NT2/D1 (cell line): ENCODE measurements around the gene SSTR3.

Experiments used
- SUZ12 ChIP-seq: IDR thresholded peaks from 2 replicates; pipeline ENCODE4 v1.6.1; 2011; ENCODE audit not compliant: insufficient read length, insufficient read depth; ENCODE audit errors: extremely low read depth
- YY1 ChIP-seq: IDR thresholded peaks from 2 replicates; pipeline ENCODE4 v1.6.1; 2011; ENCODE audit not compliant: insufficient read length, insufficient read depth
- ZNF274 ChIP-seq: IDR thresholded peaks from 2 replicates; pipeline ENCODE4 v1.6.1; 2011; ENCODE audit warnings: mild to moderate bottlenecking, low read depth, low read length

GRCh38 chr22:37259540-37260029 is 47.3 kb upstream of the SSTR3 start:
- TF ChIP-seq YY1 (no peak), SUZ12 (no peak), ZNF274 (no peak)
